ENCODE results near the gene MAPRE3.

Gene MAPRE3

GRCh38 chr2:27021253-27022049 is 51.0 kb downstream of the MAPRE3 start:
- Histone ChIP-seq H3K27ac (no peak overlapping the region), H4K20me1 (peaks cover 0 to 69% (median 7%) of the 10 kb centered on the region in 11 experiments; a peak in 11 of 22 replicates), H3K4me3 (no peak overlapping the region), H3K9ac (no peak overlapping the region), H3K27me3 (no peaks in the 10 kb centered on the region), H3K4me1 (peaks cover 0 to 4% (median 0%) of the 10 kb centered on the region in 10 experiments; a peak in 6 of 20 replicates), H3K9me3 (replicated peaks in 1 of 11) (no peaks in the 10 kb centered on the region), H3K4me2 (no peak overlapping the region), H3K36me3 (peaks cover 0 to 48% (median 30%) of the 10 kb centered on the region in 11 experiments; a peak in 16 of 22 replicates)
- no peak for TF ChIP-seq Cebpa-rat (IDR thresholded peaks at IDR 0.05)

- TF ChIP-seq Cebpa-rat (IDR thresholded peaks at IDR 0.05): no peak
- H3K36me3 ChIP-seq: peaks cover 0 to 71% (median 30%) of the 10 kb centered on the region in 11 experiments; a peak in 18 of 22 replicates
- no peak overlapping the region for H3K4me2 ChIP-seq
- peaks cover 0 to 77% (median 16%) of the 10 kb centered on the region in 11 experiments; a peak in 12 of 22 replicates for H4K20me1 ChIP-seq
- no peaks in the 10 kb centered on the region for H3K4me1 ChIP-seq
- H3K27ac ChIP-seq: no peak overlapping the region
- H3K4me3 ChIP-seq: no peak overlapping the region
- no peaks in the 10 kb centered on the region for H3K9me3 ChIP-seq (replicated peaks in 1 of 11)
- no peak overlapping the region for H3K9ac ChIP-seq
- H3K27me3 ChIP-seq: no peaks in the 10 kb centered on the region
These were observed 53.3 kb downstream of the MAPRE3 start for GRCh38 chr2:27023740-27024139.

- Histone ChIP-seq H3K9ac (no peak overlapping the region), H3K4me3 (no peak overlapping the region), H3K27me3 (no peaks in the 10 kb centered on the region), H3K36me3 (peaks cover 0 to 75% (median 33%) of the 10 kb centered on the region in 11 experiments; a peak in 18 of 22 replicates), H3K27ac (no peak overlapping the region), H3K4me2 (no peak overlapping the region), H3K9me3 (replicated peaks in 1 of 11) (no peaks in the 10 kb centered on the region), H3K4me1 (no peaks in the 10 kb centered on the region), H4K20me1 (peaks cover 0 to 81% (median 16%) of the 10 kb centered on the region in 11 experiments; a peak in 12 of 22 replicates)
- no peak for TF ChIP-seq Cebpa-rat (IDR thresholded peaks at IDR 0.05)
These were observed 53.8 kb downstream of the MAPRE3 start for GRCh38 chr2:27024188-27024587.

GRCh38 chr2:27024812-27025211 is 54.4 kb downstream of the MAPRE3 start:
- no peaks in the 10 kb centered on the region for H3K27me3 ChIP-seq
- peaks cover 0 to 80% (median 39%) of the 10 kb centered on the region in 11 experiments; a peak in 18 of 22 replicates for H3K36me3 ChIP-seq
- TF ChIP-seq Cebpa-rat (IDR thresholded peaks at IDR 0.05): no peak
- H3K4me1 ChIP-seq: no peaks in the 10 kb centered on the region; a peak in 1 of 20 replicates
- H4K20me1 ChIP-seq: peaks cover 0 to 88% (median 18%) of the 10 kb centered on the region in 11 experiments; a peak in 13 of 22 replicates
- H3K4me3 ChIP-seq: no peak overlapping the region
- H3K27ac ChIP-seq: no peak overlapping the region
- no peak overlapping the region for H3K9ac ChIP-seq
- no peaks in the 10 kb centered on the region for H3K9me3 ChIP-seq (replicated peaks in 1 of 11)
- no peak overlapping the region for H3K4me2 ChIP-seq

- TF ChIP-seq Cebpa-rat (IDR thresholded peaks at IDR 0.05): no peak
- Histone ChIP-seq H3K36me3 (peaks cover 0 to 85% (median 44%) of the 10 kb centered on the region in 11 experiments; a peak in 18 of 22 replicates), H3K27ac (no peak overlapping the region)
These were observed 54.9 kb downstream of the MAPRE3 start for GRCh38 chr2:27025281-27025800.

GRCh38 chr2:27025861-27026851 is 55.7 kb downstream of the MAPRE3 start:
- no peak overlapping the region for H3K9ac ChIP-seq

More at GRCh38 chr2:27025281-27025800, 54.9 kb downstream of the MAPRE3 start:
- no peak overlapping the region for H3K4me2 ChIP-seq
- peaks cover 0 to 88% (median 20%) of the 10 kb centered on the region in 11 experiments; a peak in 13 of 22 replicates for H4K20me1 ChIP-seq
- H3K27me3 ChIP-seq: no peaks in the 10 kb centered on the region
- H3K9ac ChIP-seq: no peak overlapping the region
- no peak overlapping the region for H3K4me3 ChIP-seq
- no peaks in the 10 kb centered on the region for H3K9me3 ChIP-seq (replicated peaks in 1 of 11)
- peaks cover 0 to 5% (median 0%) of the 10 kb centered on the region in 10 experiments; a peak in 3 of 20 replicates for H3K4me1 ChIP-seq

GRCh38 chr2:27027211-27027651 is 56.8 kb downstream of the MAPRE3 start:
- Histone ChIP-seq H3K36me3 (peaks cover 0 to 79% (median 44%) of the 10 kb centered on the region in 11 experiments; a peak in 18 of 22 replicates), H3K9ac (no peak overlapping the region; a peak in 1 of 22 replicates), H3K27me3 (no peaks in the 10 kb centered on the region), H3K4me1 (peaks cover 7 to 23% (median 13%) of the 10 kb centered on the region in 10 experiments; a peak in 19 of 20 replicates), H3K9me3 (replicated peaks in 1 of 11) (no peaks in the 10 kb centered on the region), H3K4me2 (no peak overlapping the region), H3K4me3 (no peak overlapping the region), H3K27ac (no peak overlapping the region), H4K20me1 (peaks cover 0 to 76% (median 18%) of the 10 kb centered on the region in 11 experiments; a peak in 13 of 22 replicates)
- TF ChIP-seq Cebpa-rat (IDR thresholded peaks at IDR 0.05): no peak

More at GRCh38 chr2:27025861-27026851, 55.7 kb downstream of the MAPRE3 start:
- Histone ChIP-seq H3K4me1 (peaks cover 0 to 13% (median 3%) of the 10 kb centered on the region in 10 experiments; a peak in 13 of 20 replicates), H3K36me3 (peaks cover 0 to 85% (median 44%) of the 10 kb centered on the region in 11 experiments; a peak in 18 of 22 replicates), H3K27me3 (no peaks in the 10 kb centered on the region), H4K20me1 (peaks cover 0 to 86% (median 20%) of the 10 kb centered on the region in 11 experiments; a peak in 13 of 22 replicates), H3K9me3 (replicated peaks in 1 of 11) (no peaks in the 10 kb centered on the region), H3K4me3 (no peak overlapping the region), H3K27ac (no peak overlapping the region), H3K4me2 (no peak overlapping the region)
- TF ChIP-seq Cebpa-rat (IDR thresholded peaks at IDR 0.05): no peak

- Histone ChIP-seq H3K36me3 (peaks cover 0 to 61% (median 31%) of the 10 kb centered on the region in 11 experiments; a peak in 19 of 22 replicates), H3K4me1 (peaks cover 15 to 27% (median 21%) of the 10 kb centered on the region in 10 experiments), H3K9me3 (replicated peaks in 1 of 11) (no peaks in the 10 kb centered on the region), H3K4me3 (no peak overlapping the region), H3K9ac (no peak overlapping the region), H4K20me1 (peaks cover 0 to 68% (median 18%) of the 10 kb centered on the region in 11 experiments; a peak in 14 of 22 replicates), H3K27ac (no peak overlapping the region), H3K27me3 (no peaks in the 10 kb centered on the region), H3K4me2 (no peak overlapping the region)
- TF ChIP-seq Cebpa-rat (IDR thresholded peaks at IDR 0.05): no peak
These were observed 58.6 kb downstream of the MAPRE3 start for GRCh38 chr2:27029051-27029450.

Measured in BLaER1 treated with 17β-estradiol and CSF1 and Interleukin-3, amounts not matched to agents 10 nM and 100 nM (cell line).